CD14-positive monocyte (primary cell): Measurements from ENCODE around the gene MRPS27. TPM values are rescaled to one million over a fixed set of nuclear protein-coding genes. Genes with fewer than 3 reads are reported as not detected.

Source experiments
- DNase-seq, 3 donors: peaks; one replicate each; pipeline ENCODE4 v3.0.0-alpha.2; 2011 to 2022
- H2AFZ ChIP-seq: 2 replicates; pipeline ENCODE4 v1.6.0; 2012; ENCODE audit warnings: mild to moderate bottlenecking, low read depth, low read length, inconsistent platforms; ENCODE audit not compliant: insufficient read depth, poor library complexity, severe bottlenecking
- H3K27ac ChIP-seq, 2 donors: 1 replicate in 1 of 2; 2 replicates in 1 of 2; pipeline ENCODE4 v1.5.1; 2012 to 2013; ENCODE audit warnings: low read length in 2 of 2, control low read depth in 1 of 2, inconsistent platforms in 1 of 2, low read depth in 1 of 2, mild to moderate bottlenecking in 1 of 2
- H3K27me3 ChIP-seq, 2 donors: one replicate each; pipeline versions ENCODE4 v1.6.0 to v1.6.1; 2011 to 2013; ENCODE audit warnings: low read length in 2 of 2; ENCODE audit not compliant: control insufficient read depth in 2 of 2, insufficient read depth in 2 of 2
- H3K36me3 ChIP-seq, 2 donors: replicated peaks in 1 of 2; 1 replicate in 1 of 2; 2 replicates in 1 of 2; pipeline versions ENCODE4 v1.5.1 to v1.6.1; 2012 to 2013; ENCODE audit warnings: low read length in 2 of 2, control low read depth in 1 of 2, inconsistent platforms in 1 of 2, mild to moderate bottlenecking in 1 of 2; ENCODE audit not compliant: insufficient read depth in 2 of 2, control insufficient read depth in 1 of 2
- H3K4me1 ChIP-seq, 2 donors: 1 replicate in 1 of 2; 2 replicates in 1 of 2; pipeline versions ENCODE4 v1.5.1 to v1.6.1; 2012 to 2013; ENCODE audit warnings: low read length in 2 of 2, control low read depth in 1 of 2, inconsistent platforms in 1 of 2, mild to moderate bottlenecking in 1 of 2, moderate library complexity in 1 of 2; ENCODE audit not compliant: insufficient read depth in 2 of 2, control insufficient read depth in 1 of 2
- H3K4me2 ChIP-seq: replicated peaks from 2 replicates; pipeline ENCODE3; 2012; ENCODE audit warnings: low read length, moderate library complexity, mild to moderate bottlenecking; ENCODE audit not compliant: poor library complexity, severe bottlenecking; ENCODE audit errors: extremely low read depth
- H3K4me3 ChIP-seq, 3 experiments: fragments of 200-600 bp in 1 of 3; sonication (generic) in 1 of 3; replicated peaks in 1 of 3; 1 replicate in 2 of 3; 2 replicates in 1 of 3; pipeline ENCODE4 v1.5.1; 2011 to 2013; ENCODE audit warnings: low read length in 3 of 3, mild to moderate bottlenecking in 3 of 3, control low read depth in 2 of 3, low read depth in 2 of 3, inconsistent platforms in 1 of 3, moderate library complexity in 1 of 3
- H3K79me2 ChIP-seq: 2 replicates; pipeline ENCODE4 v1.6.0; 2012; ENCODE audit warnings: mild to moderate bottlenecking, control low read depth, inconsistent platforms, low read length, moderate library complexity; ENCODE audit not compliant: insufficient read depth
- H3K9ac ChIP-seq: 2 replicates; pipeline ENCODE4 v1.6.0; 2017; ENCODE audit warnings: low read length, mild to moderate bottlenecking; ENCODE audit not compliant: insufficient read depth, poor library complexity, severe bottlenecking
- H3K9me3 ChIP-seq, 2 donors: replicated peaks in 1 of 2; 1 replicate in 1 of 2; 2 replicates in 1 of 2; pipeline versions ENCODE4 v1.5.1 to v1.6.1; 2012 to 2013; ENCODE audit warnings: low read length in 2 of 2, control low read depth in 1 of 2; ENCODE audit not compliant: control insufficient read depth in 1 of 2, insufficient read depth in 1 of 2
- H4K20me1 ChIP-seq: 2 replicates; pipeline ENCODE4 v1.6.0; 2012; ENCODE audit warnings: mild to moderate bottlenecking, low read length, control low read depth, moderate library complexity; ENCODE audit not compliant: insufficient read depth
- H3K27ac Mint-ChIP-seq, 7 donors: one replicate each; pipeline ENCODE4 v1.8.0; 2020; ENCODE audit warnings: mild to moderate bottlenecking in 7 of 7, mixed read lengths in 7 of 7, moderate library complexity in 6 of 7, inconsistent platforms in 2 of 7
- H3K27me3 Mint-ChIP-seq, 3 donors: one replicate each; pipeline ENCODE4 v1.8.0; 2021 to 2022; ENCODE audit warnings: low read depth in 3 of 3, mild to moderate bottlenecking in 3 of 3, mixed read lengths in 3 of 3, moderate library complexity in 3 of 3, inconsistent platforms in 1 of 3
- H3K36me3 Mint-ChIP-seq, 2 donors: one replicate each; pipeline ENCODE4 v1.8.0; 2020; ENCODE audit warnings: mixed read lengths in 2 of 2, inconsistent platforms in 1 of 2, mild to moderate bottlenecking in 1 of 2
- H3K4me1 Mint-ChIP-seq: one replicate; pipeline ENCODE4 v1.8.0; 2020; ENCODE audit warnings: mild to moderate bottlenecking, mixed read lengths
- H3K4me3 Mint-ChIP-seq, 2 donors: one replicate each; pipeline ENCODE4 v1.8.0; 2020; ENCODE audit warnings: mild to moderate bottlenecking in 2 of 2, mixed read lengths in 2 of 2, moderate library complexity in 1 of 2
- H3K9me3 Mint-ChIP-seq, 7 donors: one replicate each; pipeline ENCODE4 v1.8.0; 2020 to 2022; ENCODE audit warnings: mixed read lengths in 7 of 7, mild to moderate bottlenecking in 6 of 7, moderate library complexity in 6 of 7, inconsistent platforms in 2 of 7
- CTCF ChIP-seq: fragments of 200-600 bp; IDR thresholded peaks from one replicate; pipeline ENCODE4 v1.8.0; 2022; ENCODE audit warnings: antibody characterized with exemption, mild to moderate bottlenecking
- WGBS: methylation state at CpG from one replicate; pipeline ENCODE4 v1.1.5; 2013; ENCODE audit warnings: missing lambda C conversion rate; ENCODE audit not compliant: insufficient coverage; 5-methylcytosine and 5-hydroxymethylcytosine counted together
- intact Hi-C, 2 donors: fragments of 100-400 bp; cut with micrococcal nuclease; formaldehyde crosslinking; loops; one replicate each; pipeline versions ENCODE4 v1.15.0 to v1.15.1; 2023
- polyA plus RNA-seq, 3 donors: library from polyadenylated mRNA; depleted of rRNA in 1 of 3; unstranded in 2 of 3; stranded (reverse) in 1 of 3; fragments of 300-500 nt in 2 of 3; fragments of >200 nt in 1 of 3; fragmentation: Illumina TruSeq in 2 of 3; gene quantifications; 1 replicate in 2 of 3; 2 replicates in 1 of 3; pipeline ENCODE4 v1.2.3, GENCODE V29; 2012 to 2021

The MRPS27 gene
- polyA plus RNA-seq, 3 donors, result 13.3 to 19.2 (median 15.3) TPM

- peaks cover 12% of the 10 kb centered on the region for H3K4me1 Mint-ChIP-seq
These were observed 17.9 kb downstream of the MRPS27 start for GRCh38 chr5:72302171-72302570.

GRCh38 chr5:72301557-72301956 is 18.5 kb downstream of the MRPS27 start:
- Histone ChIP-seq H4K20me1 (no peaks in the 10 kb centered on the region), H3K4me3 (no peak overlapping the region), H3K27me3 (no peaks in the 10 kb centered on the region), H3K4me1 (no peaks in the 10 kb centered on the region), H3K27ac (no peak overlapping the region), H3K9me3 (no peaks in the 10 kb centered on the region), H3K4me2 (no peak overlapping the region), H3K36me3 (peaks cover 15 to 19% of the 10 kb centered on the region in 2 donors), H3K79me2 (peaks cover 43% of the 10 kb centered on the region), H2AFZ (no peak overlapping the region), H3K9ac (no peak overlapping the region)
- Mint-ChIP-seq H3K27ac (no peak overlapping the region), H3K27me3 (no peaks in the 10 kb centered on the region), H3K4me3 (no peak overlapping the region), H3K4me1 (peaks cover 9% of the 10 kb centered on the region), H3K36me3 (peaks cover 14 to 16% of the 10 kb centered on the region in 2 donors), H3K9me3 (no peaks in the 10 kb centered on the region)
- TF ChIP-seq CTCF, result no peak
- DNase-seq, result no peak
- intact Hi-C loops, result no loop called here
- WGBS, result 98% methylated on average over 6 of the region's 6 CpGs

More at GRCh38 chr5:72302171-72302570, 17.9 kb downstream of the MRPS27 start:
- Histone ChIP-seq H3K27me3 (no peaks in the 10 kb centered on the region), H3K4me3 (no peak overlapping the region), H4K20me1 (no peaks in the 10 kb centered on the region), H3K9me3 (no peaks in the 10 kb centered on the region), H2AFZ (no peak overlapping the region), H3K36me3 (peaks cover 9 to 13% of the 10 kb centered on the region in 2 donors), H3K79me2 (peaks cover 49% of the 10 kb centered on the region), H3K9ac (no peak overlapping the region), H3K4me2 (no peak overlapping the region), H3K27ac (no peak overlapping the region), H3K4me1 (peaks cover 2 to 3% of the 10 kb centered on the region in 2 donors)
- WGBS, result 100% methylated on average over 1 of the region's 3 CpGs
- intact Hi-C loops, result no loop called here
- no peak for TF ChIP-seq CTCF
- no peaks in the 10 kb centered on the region for H3K27me3 Mint-ChIP-seq
- peaks cover 14% of the 10 kb centered on the region in 2 donors for H3K36me3 Mint-ChIP-seq
- no peak for DNase-seq
- H3K9me3 Mint-ChIP-seq, result no peaks in the 10 kb centered on the region
- H3K27ac Mint-ChIP-seq, result no peak overlapping the region
- H3K4me3 Mint-ChIP-seq, result no peak overlapping the region
